Measurements from ENCODE around the gene SELENOI. TPM values are rescaled to one million over a fixed set of nuclear protein-coding genes. Genes with fewer than 3 reads are reported as not detected.
"Not testable (repeated sequence)": the region's sequence is repeated elsewhere in the genome, so short reads cannot be mapped to it uniquely, and the experiment has no call there.

Gene SELENOI
- polyA plus RNA-seq, 4 donors: 4.3 to 36.4 (median 8.2) TPM

DNA sequence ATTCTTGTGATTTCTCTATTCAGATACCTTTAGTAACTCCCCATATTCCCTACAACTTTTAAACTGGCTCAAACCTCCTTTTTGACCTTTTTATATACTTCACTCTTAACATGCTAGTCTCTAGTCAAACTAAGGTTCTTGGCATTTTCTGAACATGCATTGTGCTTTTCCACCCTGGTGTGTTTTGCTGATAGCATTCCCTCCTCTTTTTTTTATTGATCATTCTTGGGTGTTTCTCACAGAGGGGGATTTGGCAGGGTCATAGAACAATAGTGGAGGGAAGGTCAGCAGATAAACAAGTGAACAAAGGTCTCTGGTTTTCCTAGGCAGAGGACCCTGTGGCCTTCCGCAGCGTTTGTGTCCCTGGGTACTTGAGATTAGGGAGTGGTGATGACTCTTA is 23.7 kb downstream of the SELENOI start:
- WGBS, 3 donors: 39 to 50% (median 42%) methylated on average over 1 to 2 of the region's 2 CpGs

DNA sequence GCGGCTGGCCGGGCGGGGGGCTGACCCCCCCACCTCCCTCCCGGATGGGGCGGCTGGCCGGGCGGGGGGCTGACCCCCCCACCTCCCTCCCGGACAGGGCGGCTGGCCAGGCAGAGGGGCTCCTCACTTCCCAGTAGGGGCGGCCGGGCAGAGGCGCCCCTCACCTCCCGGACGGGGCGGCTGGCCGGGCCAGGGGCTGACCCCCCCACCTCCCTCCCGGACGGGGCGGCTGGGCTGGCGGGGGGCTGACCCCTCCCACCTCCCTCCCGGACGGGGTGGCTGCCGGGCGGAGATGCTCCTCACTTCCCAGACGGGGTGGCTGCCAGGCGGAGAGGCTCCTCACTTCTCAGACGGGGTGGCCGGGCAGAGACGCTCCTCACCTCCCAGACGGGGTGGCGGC is 25.0 kb downstream of the SELENOI start:
- not testable (repeated sequence) for H3K27ac ChIP-seq (ENCODE audit: low read depth in 1 of 3, low read length in 2 of 3); H3K4me1 ChIP-seq (ENCODE audit: control insufficient read depth in 3 of 3, insufficient read depth in 2 of 3, low read depth in 1 of 3, low read length in 2 of 3); H3K4me3 ChIP-seq (ENCODE audit: low read depth in 1 of 3, low read length in 3 of 3); DNase-seq; H3K9me3 ChIP-seq (ENCODE audit: control insufficient read depth in 2 of 2, insufficient read depth in 1 of 2, low read depth in 1 of 2, low read length in 1 of 2); FAIRE-seq; H3K27me3 ChIP-seq (ENCODE audit: control insufficient read depth in 3 of 3, insufficient read depth in 3 of 3, low read length in 3 of 3)
- 83 to 94% methylated on average over 6 to 18 of the region's 31 CpGs; no CpG with 5 or more reads in 1 of the 3 donors for WGBS, 3 donors
- peaks cover 4 to 24% (median 14%) of the 10 kb centered on the region in 3 donors for H3K36me3 ChIP-seq (ENCODE audit: control insufficient read depth in 3 of 3, insufficient read depth in 2 of 3, low read depth in 1 of 3, low read length in 3 of 3)

More for the DNA sequence above, 23.7 kb downstream of the SELENOI start:
- not testable (repeated sequence) for H3K4me3 ChIP-seq (ENCODE audit: low read depth in 1 of 3, low read length in 3 of 3); H3K27me3 ChIP-seq (ENCODE audit: control insufficient read depth in 3 of 3, insufficient read depth in 3 of 3, low read length in 3 of 3); H3K9me3 ChIP-seq (ENCODE audit: control insufficient read depth in 2 of 2, insufficient read depth in 1 of 2, low read depth in 1 of 2, low read length in 1 of 2); FAIRE-seq; H3K4me1 ChIP-seq (ENCODE audit: control insufficient read depth in 3 of 3, insufficient read depth in 2 of 3, low read depth in 1 of 3, low read length in 2 of 3); DNase-seq; H3K27ac ChIP-seq (ENCODE audit: low read depth in 1 of 3, low read length in 2 of 3)
- peaks cover 4 to 23% (median 14%) of the 10 kb centered on the region in 3 donors for H3K36me3 ChIP-seq (ENCODE audit: control insufficient read depth in 3 of 3, insufficient read depth in 2 of 3, low read depth in 1 of 3, low read length in 3 of 3)

DNA sequence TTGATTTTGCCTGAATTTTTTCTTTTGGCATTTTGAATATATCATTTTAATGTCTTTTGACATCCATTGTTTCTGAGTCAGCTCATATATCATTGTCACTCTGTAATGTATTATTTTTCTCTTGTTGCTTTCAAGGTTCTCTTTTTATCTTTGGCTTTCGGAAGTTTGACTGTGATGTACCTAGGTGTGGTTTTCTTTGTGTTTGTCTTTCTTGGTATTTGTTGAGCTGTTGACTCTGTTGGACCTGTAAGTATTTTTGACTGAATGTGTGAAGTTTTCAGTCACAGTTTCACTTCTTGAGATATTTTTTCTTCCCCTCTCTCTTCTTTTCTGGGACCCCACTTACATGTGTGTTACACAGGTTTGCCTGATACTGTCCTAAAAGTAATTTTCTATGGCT is 30.9 kb downstream of the SELENOI start:
- Histone ChIP-seq H3K36me3 (ENCODE audit: control insufficient read depth in 3 of 3, insufficient read depth in 2 of 3, low read depth in 1 of 3, low read length in 3 of 3) (peaks cover 6 to 25% (median 13%) of the 10 kb centered on the region in 3 donors), H3K4me1 (ENCODE audit: control insufficient read depth in 3 of 3, insufficient read depth in 2 of 3, low read depth in 1 of 3, low read length in 2 of 3) (no peaks in the 10 kb centered on the region), H3K9me3 (ENCODE audit: control insufficient read depth in 2 of 2, insufficient read depth in 1 of 2, low read depth in 1 of 2, low read length in 1 of 2) (no peaks in the 10 kb centered on the region), H3K4me3 (ENCODE audit: low read depth in 1 of 3, low read length in 3 of 3) (no peak overlapping the region), H3K27me3 (ENCODE audit: control insufficient read depth in 3 of 3, insufficient read depth in 3 of 3, low read length in 3 of 3) (no peaks in the 10 kb centered on the region), H3K27ac (ENCODE audit: low read depth in 1 of 3, low read length in 2 of 3) (no peak overlapping the region)
- DNase-seq (no peak), FAIRE-seq (no peak)
- WGBS, 3 donors: 83 to 100% (median 95%) methylated on average over 1 of the region's 1 CpG

DNA sequence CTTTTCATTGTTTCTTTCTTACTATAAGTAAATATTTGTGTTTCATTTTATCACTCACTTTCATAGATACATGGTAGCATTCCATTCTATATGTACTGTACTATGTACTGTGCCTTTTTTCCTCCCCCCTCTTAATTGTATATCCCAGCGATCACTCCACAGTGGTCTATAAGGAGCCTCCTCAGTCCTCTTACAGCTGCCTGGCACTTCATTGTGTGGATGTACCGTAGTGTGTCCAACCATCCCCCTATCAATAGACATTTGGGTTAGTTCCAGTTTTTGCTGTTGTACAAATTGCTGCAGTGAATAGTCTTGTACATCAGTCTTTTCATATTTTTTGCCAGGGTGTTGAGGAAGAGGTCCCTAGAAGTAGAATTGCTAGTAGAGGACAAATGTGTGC is 34.3 kb downstream of the SELENOI start:
- FAIRE-seq: no peak

DNA sequence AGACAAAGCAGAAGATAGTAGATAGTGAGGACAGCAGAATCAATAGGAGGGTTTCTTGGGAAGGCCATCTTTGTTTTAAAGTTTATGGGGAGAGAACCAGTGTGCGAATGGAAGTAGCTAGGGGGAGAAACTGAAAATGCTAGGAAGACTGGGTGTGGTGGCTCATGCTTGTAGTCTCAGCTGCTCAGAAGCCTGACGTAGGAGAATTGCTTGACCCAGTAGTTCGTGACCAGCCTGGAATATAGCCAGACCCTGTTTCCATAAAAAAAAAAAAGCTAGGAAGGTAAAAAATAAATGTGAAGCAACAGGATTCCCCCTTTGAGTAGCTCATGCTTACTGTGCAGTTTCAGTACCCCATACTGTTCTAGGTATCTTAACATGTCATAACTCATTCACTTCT is 36.6 kb downstream of the SELENOI start:
- FAIRE-seq (no peak), DNase-seq (no peak)
- no peaks in the 10 kb centered on the region for H3K9me3 ChIP-seq (ENCODE audit: control insufficient read depth in 2 of 2, insufficient read depth in 1 of 2, low read depth in 1 of 2, low read length in 1 of 2)
- H3K36me3 ChIP-seq (ENCODE audit: control insufficient read depth in 3 of 3, insufficient read depth in 2 of 3, low read depth in 1 of 3, low read length in 3 of 3): peaks cover 4 to 12% (median 11%) of the 10 kb centered on the region in 3 donors
- WGBS, 3 donors: 87 to 92% (median 89%) methylated on average over 3 of the region's 3 CpGs
- no peaks in the 10 kb centered on the region for H3K4me1 ChIP-seq (ENCODE audit: control insufficient read depth in 3 of 3, insufficient read depth in 2 of 3, low read depth in 1 of 3, low read length in 2 of 3)
- H3K27me3 ChIP-seq (ENCODE audit: control insufficient read depth in 3 of 3, insufficient read depth in 3 of 3, low read length in 3 of 3): no peaks in the 10 kb centered on the region
- H3K4me3 ChIP-seq (ENCODE audit: low read depth in 1 of 3, low read length in 3 of 3): no peak overlapping the region
- no peak overlapping the region for H3K27ac ChIP-seq (ENCODE audit: low read depth in 1 of 3, low read length in 2 of 3)

More for the DNA sequence above, 34.3 kb downstream of the SELENOI start:
- Histone ChIP-seq H3K4me3 (ENCODE audit: low read depth in 1 of 3, low read length in 3 of 3) (no peak overlapping the region), H3K27me3 (ENCODE audit: control insufficient read depth in 3 of 3, insufficient read depth in 3 of 3, low read length in 3 of 3) (no peaks in the 10 kb centered on the region), H3K27ac (ENCODE audit: low read depth in 1 of 3, low read length in 2 of 3) (no peak overlapping the region), H3K4me1 (ENCODE audit: control insufficient read depth in 3 of 3, insufficient read depth in 2 of 3, low read depth in 1 of 3, low read length in 2 of 3) (no peaks in the 10 kb centered on the region), H3K9me3 (ENCODE audit: control insufficient read depth in 2 of 2, insufficient read depth in 1 of 2, low read depth in 1 of 2, low read length in 1 of 2) (no peaks in the 10 kb centered on the region), H3K36me3 (ENCODE audit: control insufficient read depth in 3 of 3, insufficient read depth in 2 of 3, low read depth in 1 of 3, low read length in 3 of 3) (peaks cover 2 to 14% (median 10%) of the 10 kb centered on the region in 3 donors)
- WGBS, 3 donors: 80 to 95% (median 86%) methylated on average over 2 of the region's 2 CpGs
- DNase-seq: no peak

DNA sequence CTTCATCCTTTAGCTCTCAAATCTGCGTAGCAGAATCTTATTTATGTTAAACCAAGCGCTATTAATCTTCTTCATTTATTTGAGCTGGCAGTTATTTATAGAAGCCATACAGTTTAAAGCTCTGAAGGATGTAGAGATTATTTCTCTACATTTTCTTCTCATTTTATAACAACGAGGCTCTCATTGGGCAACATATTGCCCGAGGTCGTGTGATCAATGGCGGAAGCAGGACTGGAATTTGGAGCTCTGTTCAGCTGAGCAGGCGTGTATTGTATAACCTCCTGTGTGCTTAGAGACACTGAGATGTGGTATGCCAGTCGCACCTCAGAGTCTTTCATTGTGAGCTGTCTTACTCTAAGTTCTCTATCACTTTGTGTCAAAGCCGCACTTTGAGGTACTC is 38.2 kb downstream of the SELENOI start:
- peaks cover 4 to 10% (median 9%) of the 10 kb centered on the region in 3 donors for H3K36me3 ChIP-seq (ENCODE audit: control insufficient read depth in 3 of 3, insufficient read depth in 2 of 3, low read depth in 1 of 3, low read length in 3 of 3)
- no peaks in the 10 kb centered on the region for H3K27me3 ChIP-seq (ENCODE audit: control insufficient read depth in 3 of 3, insufficient read depth in 3 of 3, low read length in 3 of 3)
- no peak overlapping the region for H3K4me3 ChIP-seq (ENCODE audit: low read depth in 1 of 3, low read length in 3 of 3)
- no peak for DNase-seq
- no peaks in the 10 kb centered on the region for H3K9me3 ChIP-seq (ENCODE audit: control insufficient read depth in 2 of 2, insufficient read depth in 1 of 2, low read depth in 1 of 2, low read length in 1 of 2)
- no peak overlapping the region for H3K27ac ChIP-seq (ENCODE audit: low read depth in 1 of 3, low read length in 2 of 3)
- no peaks in the 10 kb centered on the region for H3K4me1 ChIP-seq (ENCODE audit: control insufficient read depth in 3 of 3, insufficient read depth in 2 of 3, low read depth in 1 of 3, low read length in 2 of 3)
- 85 to 94% (median 91%) methylated on average over 9 of the region's 9 CpGs for WGBS, 3 donors
- no peak for FAIRE-seq

DNA sequence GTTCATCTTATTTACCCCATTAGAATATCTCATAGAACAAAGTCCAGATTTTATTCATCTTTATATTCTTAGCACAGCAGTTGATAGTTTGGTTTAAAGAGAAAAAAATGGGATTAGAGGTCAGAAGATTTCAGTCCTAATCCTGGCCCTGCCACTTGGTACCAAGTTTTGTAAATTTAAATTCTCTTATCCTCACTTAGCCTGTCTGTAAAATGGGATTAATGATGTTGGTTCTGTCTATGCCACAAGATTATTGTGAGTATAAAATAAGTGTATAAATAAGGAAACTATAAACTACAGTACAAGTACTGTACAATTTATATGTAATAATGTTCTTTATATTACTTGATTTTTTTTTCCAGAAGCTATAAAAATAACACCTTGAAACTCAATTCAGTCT is 38.7 kb downstream of the SELENOI start:
- Histone ChIP-seq H3K9me3 (ENCODE audit: control insufficient read depth in 2 of 2, insufficient read depth in 1 of 2, low read depth in 1 of 2, low read length in 1 of 2) (no peaks in the 10 kb centered on the region), H3K4me1 (ENCODE audit: control insufficient read depth in 3 of 3, insufficient read depth in 2 of 3, low read depth in 1 of 3, low read length in 2 of 3) (no peaks in the 10 kb centered on the region), H3K36me3 (ENCODE audit: control insufficient read depth in 3 of 3, insufficient read depth in 2 of 3, low read depth in 1 of 3, low read length in 3 of 3) (peaks cover 4 to 10% (median 9%) of the 10 kb centered on the region in 3 donors), H3K4me3 (ENCODE audit: low read depth in 1 of 3, low read length in 3 of 3) (no peak overlapping the region), H3K27me3 (ENCODE audit: control insufficient read depth in 3 of 3, insufficient read depth in 3 of 3, low read length in 3 of 3) (no peaks in the 10 kb centered on the region), H3K27ac (ENCODE audit: low read depth in 1 of 3, low read length in 2 of 3) (no peak overlapping the region)
- DNase-seq (no peak), FAIRE-seq (no peak)

DNA sequence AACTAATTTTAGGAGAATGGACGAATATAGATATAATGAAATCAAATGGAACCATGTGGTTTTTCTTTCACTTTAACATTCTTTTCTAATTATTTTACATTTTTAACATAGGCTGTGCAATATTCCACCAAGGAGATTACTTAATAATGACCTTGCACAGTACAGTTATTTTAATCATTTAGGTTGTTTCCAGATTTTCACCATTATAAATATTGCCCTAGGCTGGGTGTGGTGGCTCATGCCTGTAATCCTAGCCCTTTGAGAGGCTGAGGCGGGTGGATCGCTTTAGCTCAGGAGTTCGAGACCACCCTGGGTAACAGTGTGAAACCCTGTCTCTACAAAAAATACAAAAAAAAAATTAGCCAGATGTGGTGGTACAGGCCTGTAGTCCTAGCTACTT is 41.2 kb downstream of the SELENOI start:
- H3K27me3 ChIP-seq (ENCODE audit: control insufficient read depth in 3 of 3, insufficient read depth in 3 of 3, low read length in 3 of 3): no peaks in the 10 kb centered on the region
- FAIRE-seq: no peak
- H3K9me3 ChIP-seq (ENCODE audit: control insufficient read depth in 2 of 2, insufficient read depth in 1 of 2, low read depth in 1 of 2, low read length in 1 of 2): no peaks in the 10 kb centered on the region
- no peak overlapping the region for H3K27ac ChIP-seq (ENCODE audit: low read depth in 1 of 3, low read length in 2 of 3)
- H3K4me3 ChIP-seq (ENCODE audit: low read depth in 1 of 3, low read length in 3 of 3): no peak overlapping the region
- peaks cover 4 to 11% (median 7%) of the 10 kb centered on the region in 3 donors for H3K36me3 ChIP-seq (ENCODE audit: control insufficient read depth in 3 of 3, insufficient read depth in 2 of 3, low read depth in 1 of 3, low read length in 3 of 3)
- DNase-seq: no peak
- H3K4me1 ChIP-seq (ENCODE audit: control insufficient read depth in 3 of 3, insufficient read depth in 2 of 3, low read depth in 1 of 3, low read length in 2 of 3): no peaks in the 10 kb centered on the region
- 95 to 97% (median 96%) methylated on average over 4 of the region's 4 CpGs for WGBS, 3 donors

DNA sequence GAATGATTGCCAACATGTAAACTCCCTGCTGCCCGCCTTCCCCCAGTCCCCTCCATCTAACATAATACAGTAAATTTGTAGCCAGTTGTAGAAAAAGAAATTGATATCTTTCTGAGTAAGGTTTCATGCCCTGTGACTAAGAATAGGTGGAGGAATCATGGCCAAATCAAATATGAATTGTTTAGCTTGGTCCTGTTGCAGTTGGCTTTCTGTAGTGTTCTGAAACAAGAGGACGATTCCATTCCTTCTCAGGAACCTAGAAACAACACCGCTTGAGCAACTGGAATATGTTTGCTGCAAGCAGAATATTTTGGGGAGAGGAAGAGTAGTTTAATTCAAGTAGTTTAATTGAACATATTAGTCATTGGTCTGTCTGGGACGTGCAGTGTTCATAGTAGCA is 48.8 kb downstream of the SELENOI start:
- Histone ChIP-seq H3K27me3 (ENCODE audit: control insufficient read depth in 3 of 3, insufficient read depth in 3 of 3, low read length in 3 of 3) (no peaks in the 10 kb centered on the region), H3K27ac (ENCODE audit: low read depth in 1 of 3, low read length in 2 of 3) (no peak overlapping the region), H3K9me3 (ENCODE audit: control insufficient read depth in 2 of 2, insufficient read depth in 1 of 2, low read depth in 1 of 2, low read length in 1 of 2) (no peaks in the 10 kb centered on the region), H3K4me3 (ENCODE audit: low read depth in 1 of 3, low read length in 3 of 3) (no peak overlapping the region), H3K4me1 (ENCODE audit: control insufficient read depth in 3 of 3, insufficient read depth in 2 of 3, low read depth in 1 of 3, low read length in 2 of 3) (no peaks in the 10 kb centered on the region), H3K36me3 (ENCODE audit: control insufficient read depth in 3 of 3, insufficient read depth in 2 of 3, low read depth in 1 of 3, low read length in 3 of 3) (peaks cover 0 to 11% (median 9%) of the 10 kb centered on the region in 3 donors)
- DNase-seq: no peak
- WGBS, 3 donors: 93 to 95% (median 93%) methylated on average over 4 of the region's 4 CpGs
- FAIRE-seq: no peak

Measured in small intestine (tissue), 7 donors.